Type B pancreatic cell (in vitro differentiated cells): ENCODE measurements around the gene GYPC. TPM values are rescaled to one million over a fixed set of nuclear protein-coding genes. Genes with fewer than 3 reads are reported as not detected.

Experiments
- DNase-seq: peaks from one replicate; pipeline ENCODE4 v3.0.0; 2021; ENCODE audit warnings: mixed read lengths; ENCODE audit not compliant: unreplicated experiment; ENCODE audit errors: extremely low spot score
- H3K27ac Mint-ChIP-seq: 2 replicates; pipeline ENCODE4 v1.8.0; 2021; ENCODE audit warnings: mild to moderate bottlenecking, mixed read lengths
- H3K27me3 Mint-ChIP-seq: 2 replicates; pipeline ENCODE4 v1.8.0; 2021; ENCODE audit warnings: mixed read lengths
- H3K36me3 Mint-ChIP-seq: 2 replicates; pipeline ENCODE4 v1.8.0; 2021; ENCODE audit warnings: mixed read lengths
- H3K4me1 Mint-ChIP-seq: one replicate; pipeline ENCODE4 v1.8.0; 2021; ENCODE audit warnings: mixed read lengths; ENCODE audit not compliant: unreplicated experiment
- H3K4me3 Mint-ChIP-seq: 2 replicates; pipeline ENCODE4 v1.8.0; 2021; ENCODE audit warnings: mild to moderate bottlenecking, mixed read lengths
- H3K9me3 Mint-ChIP-seq: 2 replicates; pipeline ENCODE4 v1.8.0; 2021; ENCODE audit warnings: mixed read lengths
- CTCF ChIP-seq: fragments of 200-600 bp; sonication (generic); conservative IDR thresholded peaks from 2 replicates; pipeline ENCODE4 v1.5.0; 2021; ENCODE audit warnings: antibody characterized with exemption, mild to moderate bottlenecking
- total RNA-seq: library from RNA; stranded (reverse); gene quantifications from 2 replicates; pipeline ENCODE4 v1.2.1, GENCODE V29; 2021; ENCODE audit warnings: low replicate concordance

Gene GYPC
- total RNA-seq, 1 donor from 2014 or later, result 45.5 TPM

GRCh38 chr2:126699018-126699417, 43.1 kb downstream of the GYPC start:
- no peak overlapping the region for H3K27ac Mint-ChIP-seq
- TF ChIP-seq CTCF, result no peak
- peaks cover 5% of the 10 kb centered on the region for H3K9me3 Mint-ChIP-seq
- DNase-seq, result no peak
- H3K36me3 Mint-ChIP-seq, result peaks cover 29% of the 10 kb centered on the region
- no peak overlapping the region for H3K4me3 Mint-ChIP-seq
- H3K27me3 Mint-ChIP-seq, result no peaks in the 10 kb centered on the region
- peaks cover 20% of the 10 kb centered on the region for H3K4me1 Mint-ChIP-seq

- Mint-ChIP-seq H3K27ac (peak overlapping the region; percentile 19), H3K4me1 (peaks cover 24% of the 10 kb centered on the region), H3K9me3 (peaks cover 5% of the 10 kb centered on the region), H3K27me3 (peaks cover 2% of the 10 kb centered on the region), H3K36me3 (peaks cover 23% of the 10 kb centered on the region), H3K4me3 (peak overlapping the region; percentile 17)
- no peak for TF ChIP-seq CTCF
- DNase-seq, result no peak
Measured at GRCh38 chr2:126699716-126700581, 44.0 kb downstream of the GYPC start.

GRCh38 chr2:126700677-126701076, 44.7 kb downstream of the GYPC start:
- H3K4me1 Mint-ChIP-seq, result peaks cover 24% of the 10 kb centered on the region

GRCh38 chr2:126703311-126703710, 47.4 kb downstream of the GYPC start:
- H3K4me3 Mint-ChIP-seq, result no peak overlapping the region
- peaks cover 5% of the 10 kb centered on the region for H3K36me3 Mint-ChIP-seq
- peaks cover 5% of the 10 kb centered on the region for H3K9me3 Mint-ChIP-seq
- DNase-seq, result peak; percentile 45
- TF ChIP-seq CTCF, result no peak
- peaks cover 24% of the 10 kb centered on the region for H3K4me1 Mint-ChIP-seq
- H3K27me3 Mint-ChIP-seq, result peaks cover 11% of the 10 kb centered on the region
- no peak overlapping the region for H3K27ac Mint-ChIP-seq

More at GRCh38 chr2:126700677-126701076, 44.7 kb downstream of the GYPC start:
- H3K36me3 Mint-ChIP-seq, result peaks cover 18% of the 10 kb centered on the region
- DNase-seq, result no peak
- H3K27me3 Mint-ChIP-seq, result peaks cover 2% of the 10 kb centered on the region
- H3K27ac Mint-ChIP-seq, result peak overlapping the region; percentile 19
- peak overlapping the region; percentile 17 for H3K4me3 Mint-ChIP-seq
- peaks cover 5% of the 10 kb centered on the region for H3K9me3 Mint-ChIP-seq
- TF ChIP-seq CTCF, result no peak

- peaks cover 11% of the 10 kb centered on the region for H3K27me3 Mint-ChIP-seq
- peaks cover 15% of the 10 kb centered on the region for H3K4me1 Mint-ChIP-seq
- peaks cover 5% of the 10 kb centered on the region for H3K36me3 Mint-ChIP-seq
- DNase-seq, result no peak
- H3K9me3 Mint-ChIP-seq, result peaks cover 5% of the 10 kb centered on the region
- no peak for TF ChIP-seq CTCF
- H3K4me3 Mint-ChIP-seq, result no peak overlapping the region
- no peak overlapping the region for H3K27ac Mint-ChIP-seq
Measured at GRCh38 chr2:126704434-126705160, 48.6 kb downstream of the GYPC start.
